HepG2 (cell line): ENCODE measurements around the gene ACTN1. TPM values are rescaled to one million over a fixed set of nuclear protein-coding genes. Genes with fewer than 3 reads are reported as not detected.

Experiments used
- CCDC6 ChIP-seq: sonication (generic); formaldehyde crosslinking; IDR thresholded peaks from 2 replicates; pipeline ENCODE4 v1.8.1; 2022; ENCODE audit warnings: mild to moderate bottlenecking, missing genetic modification reagents, moderate library complexity
- FOXA1 ChIP-seq, 2 experiments: fragments of 450-650 bp in 1 of 2; sonication (generic) in 1 of 2; formaldehyde crosslinking in 1 of 2; IDR thresholded peaks; 2 replicates each; pipeline versions ENCODE4 v1.4.0 to v1.6.1; 2016 to 2020; ENCODE audit warnings: missing genetic modification reagents in 1 of 2
- FOXJ3 ChIP-seq: sonication (generic); formaldehyde crosslinking; IDR thresholded peaks from 2 replicates; pipeline ENCODE4 v1.4.0; 2020; ENCODE audit warnings: missing genetic modification reagents, mild to moderate bottlenecking, borderline replicate concordance
- KLF11 ChIP-seq: IDR thresholded peaks from 2 replicates; pipeline ENCODE4 v1.6.1; 2016; ENCODE audit warnings: missing compliant biosample characterization
- LCORL ChIP-seq, 2 experiments: fragments of 450-650 bp in 1 of 2; sonication (generic) in 1 of 2; formaldehyde crosslinking in 1 of 2; IDR thresholded peaks; 2 replicates each; pipeline versions ENCODE4 v1.5.0 to v1.6.1; 2017 to 2020; ENCODE audit warnings: antibody characterized with exemption in 1 of 2, missing genetic modification reagents in 1 of 2
- MBNL3 ChIP-seq: fragments of 250-450 bp; sonication (Bioruptor Pico); conservative IDR thresholded peaks from 2 replicates; pipeline ENCODE4 v1.8.0; 2022; ENCODE audit warnings: mild to moderate bottlenecking, inconsistent platforms
- NR2F1 ChIP-seq, 2 experiments: fragments of 450-650 bp in 1 of 2; formaldehyde crosslinking in 1 of 2; IDR thresholded peaks; 2 replicates each; pipeline versions ENCODE4 v1.5.0 to v1.6.1; 2016 to 2020; ENCODE audit warnings: mild to moderate bottlenecking in 1 of 2, missing compliant biosample characterization in 1 of 2, missing genetic modification reagents in 1 of 2, moderate library complexity in 1 of 2
- RCOR2 ChIP-seq: IDR thresholded peaks from 2 replicates; pipeline ENCODE4 v1.6.1; 2016; ENCODE audit warnings: missing biosample characterization, missing genetic modification reagents
- TFDP1 ChIP-seq: IDR thresholded peaks from 2 replicates; pipeline ENCODE4 v1.6.1; 2016; ENCODE audit warnings: missing compliant biosample characterization, missing genetic modification reagents, borderline replicate concordance
- ZHX2 ChIP-seq, 2 experiments: sonication (generic) in 1 of 2; formaldehyde crosslinking in 1 of 2; IDR thresholded peaks; 2 replicates each; pipeline versions ENCODE4 v1.6.1 to v1.9.0; 2014 to 2022; ENCODE audit warnings: antibody characterized with exemption in 1 of 2, borderline replicate concordance in 1 of 2, inconsistent platforms in 1 of 2, low read depth in 1 of 2, missing genetic modification reagents in 1 of 2
- ZNF235 ChIP-seq: sonication (generic); formaldehyde crosslinking; IDR thresholded peaks from 2 replicates; pipeline ENCODE4 v1.8.1; 2023; ENCODE audit warnings: mild to moderate bottlenecking, missing genetic modification reagents, borderline replicate concordance
- ZNF430 ChIP-seq: sonication (generic); formaldehyde crosslinking; IDR thresholded peaks from 2 replicates; pipeline ENCODE4 v1.9.0; 2021; ENCODE audit warnings: mild to moderate bottlenecking, missing genetic modification reagents
- ZNF879 ChIP-seq: sonication (generic); formaldehyde crosslinking; IDR thresholded peaks from 2 replicates; pipeline ENCODE4 v1.8.1; 2023; ENCODE audit warnings: missing genetic modification reagents
- ZSCAN25 ChIP-seq: sonication (generic); formaldehyde crosslinking; IDR thresholded peaks from 2 replicates; pipeline ENCODE4 v1.8.0; 2022; ENCODE audit warnings: mild to moderate bottlenecking, missing genetic modification reagents
- polyA plus RNA-seq, 8 experiments: library from polyadenylated mRNA; depleted of rRNA in 3 of 8; stranded (reverse) in 7 of 8; unstranded in 1 of 8; fragments of >200 nt; fragmentation: Illumina TruSeq in 4 of 8; extraction: Trizol in 4 of 8; gene quantifications; 2 replicates each; pipeline versions ENCODE4 v1.2.1 to v1.2.3, GENCODE V29; 2011 to 2016; ENCODE audit warnings: low read depth in 4 of 8, missing spikeins in 1 of 8, mixed read lengths in 1 of 8; ENCODE audit not compliant: insufficient read depth in 1 of 8
- total RNA-seq, 5 experiments: library from RNA; depleted of rRNA; stranded (reverse); fragments of >200 nt; fragmentation: Illumina TruSeq; extraction: Trizol; gene quantifications; 2 replicates each; pipeline ENCODE4 v1.2.3, GENCODE V29; 2016; ENCODE audit warnings: low read depth in 1 of 5
- TF ChIP-seq, protein P1 (sequence below): IDR thresholded peaks from 2 replicates; pipeline ENCODE4 v1.6.1; 2016; ENCODE audit warnings: missing genetic modification reagents, missing compliant biosample characterization

Gene ACTN1
- total and polyA plus RNA-seq, 2 of the 13 experiments (the other 11 are each of a cell fraction or from before 2014, with no cell fraction given) = 58.6 to 162 TPM

- TF ChIP-seq FOXJ3 (CRISPR knock-in tag) (no peak), MBNL3 (CRISPR knock-in tag) (no peak), FOXA1 (IDR thresholded peaks at IDR 0.05) (no peak), FOXA1 (CRISPR knock-in tag; IDR thresholded peaks at IDR 0.05) (peak; percentile 44), TFDP1 (peak; percentile 70; the same call in 1 of the 2 replicates), ZSCAN25 (CRISPR knock-in tag) (no peak), RCOR2 (CRISPR knock-in tag) (peak; percentile 66; the same call in 1 of the 2 replicates), ZNF879 (CRISPR knock-in tag) (no peak), NR2F1 (CRISPR knock-in tag; IDR thresholded peaks at IDR 0.05) (peak; percentile 48 to 60; a peak in 3 of 4 replicates), ZNF235 (0 out of 2 replicates have a peak, but pooled peaks have one; percentile 37), CCDC6 (CRISPR knock-in tag) (peak; percentile 46; the same call in 1 of the 2 replicates), ZHX2 (IDR thresholded peaks at IDR 0.05; ENCODE audit: low read depth) (peak; percentile 63; the same call in 1 of the 2 replicates), ZHX2 (CRISPR knock-in tag; IDR thresholded peaks at IDR 0.05; ENCODE audit: borderline replicate concordance) (no peak), KLF11 (CRISPR knock-in tag) (0 out of 2 replicates have a peak, but pooled peaks have one; percentile 74), LCORL (IDR thresholded peaks at IDR 0.05) (no peak), LCORL (CRISPR knock-in tag; IDR thresholded peaks at IDR 0.05) (peak; percentile 84), ZNF430 (CRISPR knock-in tag) (no peak)
- TF ChIP-seq, protein P1, sequence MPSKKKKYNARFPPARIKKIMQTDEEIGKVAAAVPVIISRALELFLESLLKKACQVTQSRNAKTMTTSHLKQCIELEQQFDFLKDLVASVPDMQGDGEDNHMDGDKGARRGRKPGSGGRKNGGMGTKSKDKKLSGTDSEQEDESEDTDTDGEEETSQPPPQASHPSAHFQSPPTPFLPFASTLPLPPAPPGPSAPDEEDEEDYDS (CRISPR knock-in tag) = peak; percentile 70; the same call in 1 of the 2 replicates
These were observed 154.4 kb downstream of the ACTN1 start (continued) for GRCh38 chr14:68824517-68825347.
